GM23248 (cell line): ENCODE measurements around the gene EIF2B1. TPM values are rescaled to one million over a fixed set of nuclear protein-coding genes. Genes with fewer than 3 reads are reported as not detected.

Experiments used
- DNase-seq: peaks from one replicate; pipeline ENCODE4 v3.0.0-alpha.2; 2015
- H2AFZ ChIP-seq: fragments of 200-600 bp; sonication (generic); 2 replicates; pipeline ENCODE4 v1.6.1; 2016; ENCODE audit warnings: antibody characterized with exemption
- H3F3A ChIP-seq: fragments of 200-600 bp; sonication (generic); 2 replicates; pipeline ENCODE4 v1.6.1; 2016; ENCODE audit warnings: mild to moderate bottlenecking, antibody characterized with exemption, mixed run types; ENCODE audit not compliant: insufficient read depth
- H3K27ac ChIP-seq: fragments of 200-600 bp; sonication (generic); 2 replicates; pipeline ENCODE4 v1.5.1; 2016; ENCODE audit warnings: mild to moderate bottlenecking
- H3K27me3 ChIP-seq: fragments of 200-600 bp; sonication (generic); replicated peaks from 2 replicates; pipeline ENCODE4 v1.6.1; 2016; ENCODE audit warnings: mild to moderate bottlenecking; ENCODE audit not compliant: insufficient read depth
- H3K36me3 ChIP-seq: fragments of 200-600 bp; sonication (generic); 2 replicates; pipeline ENCODE4 v1.6.1; 2016; ENCODE audit warnings: low read depth, mild to moderate bottlenecking
- H3K4me1 ChIP-seq: fragments of 200-600 bp; sonication (generic); 2 replicates; pipeline ENCODE4 v1.6.1; 2016; ENCODE audit warnings: mild to moderate bottlenecking; ENCODE audit not compliant: insufficient read depth
- H3K4me2 ChIP-seq: fragments of 200-600 bp; sonication (generic); one replicate; pipeline ENCODE4 v1.6.1; 2016; ENCODE audit warnings: mild to moderate bottlenecking; ENCODE audit not compliant: unreplicated experiment
- H3K4me3 ChIP-seq: fragments of 200-600 bp; sonication (generic); 2 replicates; pipeline ENCODE4 v1.5.1; 2016; ENCODE audit warnings: mild to moderate bottlenecking
- H3K79me2 ChIP-seq: fragments of 200-600 bp; sonication (generic); 2 replicates; pipeline ENCODE4 v1.6.1; 2016; ENCODE audit warnings: mild to moderate bottlenecking; ENCODE audit not compliant: insufficient read depth
- H3K9ac ChIP-seq: fragments of 200-600 bp; sonication (generic); 2 replicates; pipeline ENCODE4 v1.6.1; 2016; ENCODE audit warnings: mild to moderate bottlenecking
- H3K9me2 ChIP-seq: fragments of 200-600 bp; sonication (generic); 2 replicates; pipeline ENCODE4 v1.6.1; 2016; ENCODE audit warnings: mixed run types, mild to moderate bottlenecking, moderate library complexity; ENCODE audit not compliant: insufficient read depth
- H3K9me3 ChIP-seq: fragments of 200-600 bp; sonication (generic); one replicate; pipeline ENCODE4 v1.6.1; 2017; ENCODE audit warnings: low read depth
- H4K20me1 ChIP-seq: fragments of 200-600 bp; sonication (generic); 2 replicates; pipeline ENCODE4 v1.6.0; 2016; ENCODE audit not compliant: insufficient read depth
- EZH2 ChIP-seq: fragments of 200-600 bp; sonication (generic); IDR thresholded peaks from 2 replicates; pipeline ENCODE4 v1.6.1; 2018; ENCODE audit warnings: antibody characterized with exemption, mild to moderate bottlenecking; ENCODE audit not compliant: insufficient read depth, poor library complexity, severe bottlenecking
- EZH2phosphoT487 ChIP-seq: fragments of 200-600 bp; sonication (generic); IDR thresholded peaks from 2 replicates; pipeline ENCODE4 v1.6.1; 2018; ENCODE audit warnings: antibody characterized with exemption, moderate library complexity, mild to moderate bottlenecking, low read depth; ENCODE audit not compliant: insufficient read depth
- WGBS, 2 experiments: methylation state at CpG; one replicate each; pipeline ENCODE4 v1.1.6; 2015 to 2017; ENCODE audit warnings: low lambda C conversion rate in 2 of 2, low coverage in 1 of 2; ENCODE audit errors: missing lambda C conversion rate in 2 of 2; 5-methylcytosine and 5-hydroxymethylcytosine counted together
- in situ Hi-C: fragments of 300-500 bp; cut with MboI; formaldehyde crosslinking; loops from 2 replicates; pipeline ENCODE4 v1.15.0; 2020
- polyA plus RNA-seq: library from polyadenylated mRNA; unstranded; fragments of >200 nt; fragmentation: Nextera tagmentation; extraction: Ambion mirVana; gene quantifications from 2 replicates; pipeline ENCODE4 v1.2.1, GENCODE V29; 2016
- total RNA-seq: library from RNA; depleted of rRNA; stranded (reverse); fragments of >200 nt; shearing (Covaris generic); gene quantifications from 2 replicates; pipeline ENCODE4 v1.2.3, GENCODE V29; 2014

The EIF2B1 gene
- total and polyA plus RNA-seq, 2 experiments from 2014 or later: 63.5 to 88.0 TPM

DNA sequence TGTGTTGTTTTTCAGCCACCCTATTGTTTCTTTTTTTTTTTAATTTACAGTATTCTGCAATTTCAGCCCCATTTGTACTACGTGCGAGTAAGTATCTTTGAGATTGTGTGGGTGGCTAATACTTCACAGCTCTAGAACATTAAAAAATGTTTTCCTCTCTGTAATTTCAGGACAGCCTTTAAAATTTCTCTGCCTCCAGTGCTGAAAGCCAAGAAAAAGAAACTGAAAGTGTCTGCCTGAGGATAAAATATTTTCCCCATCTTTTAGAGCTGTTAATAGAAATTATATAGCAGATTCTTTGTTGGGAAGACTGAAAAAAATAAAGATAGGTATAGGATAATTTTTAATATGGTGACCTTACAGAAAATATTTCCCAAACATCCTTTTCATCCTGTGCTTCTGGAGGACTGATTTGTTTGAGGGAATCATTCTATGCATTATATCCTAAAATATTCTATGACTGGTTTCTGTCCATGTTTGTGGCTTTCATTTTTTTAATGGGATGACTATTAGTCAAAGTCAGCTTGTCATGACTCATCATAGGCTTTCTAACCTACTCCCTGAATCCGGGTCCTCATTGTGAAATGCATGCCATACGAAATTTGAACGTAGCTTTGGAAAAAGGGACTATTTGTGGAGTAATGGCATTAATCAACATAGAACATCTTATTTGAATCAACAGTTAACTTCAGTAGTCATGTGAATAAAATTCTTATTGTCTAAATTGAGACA is 26.7 kb upstream of the EIF2B1 start:
- peaks cover 31% of the 10 kb centered on the region for H3K36me3 ChIP-seq
- no peak for TF ChIP-seq EZH2phosphoT487
- no peak for TF ChIP-seq EZH2
- peak overlapping the region; percentile 75 for H3K9ac ChIP-seq
- H3K4me1 ChIP-seq: peaks cover 26% of the 10 kb centered on the region
- no peaks in the 10 kb centered on the region; the same call in 1 of the 2 replicates for H4K20me1 ChIP-seq
- in situ Hi-C loops: no loop called here
- H2AFZ ChIP-seq: peak overlapping the region; percentile 55
- whole genome bisulfite sequencing, 2 experiments: 11 to 13% methylated on average over 5 of the region's 5 CpGs
- peak overlapping the region; percentile 89 for H3K27ac ChIP-seq
- DNase-seq: peak; percentile 96
- H3K4me2 ChIP-seq: peak overlapping the region; percentile 71
- peak overlapping the region; percentile 60 for H3K4me3 ChIP-seq
- H3K9me3 ChIP-seq: no peaks in the 10 kb centered on the region
- no peaks in the 10 kb centered on the region for H3K79me2 ChIP-seq
- H3K27me3 ChIP-seq: no peaks in the 10 kb centered on the region
- H3K9me2 ChIP-seq: no peaks in the 10 kb centered on the region
- H3F3A ChIP-seq: peaks cover 35% of the 10 kb centered on the region

DNA sequence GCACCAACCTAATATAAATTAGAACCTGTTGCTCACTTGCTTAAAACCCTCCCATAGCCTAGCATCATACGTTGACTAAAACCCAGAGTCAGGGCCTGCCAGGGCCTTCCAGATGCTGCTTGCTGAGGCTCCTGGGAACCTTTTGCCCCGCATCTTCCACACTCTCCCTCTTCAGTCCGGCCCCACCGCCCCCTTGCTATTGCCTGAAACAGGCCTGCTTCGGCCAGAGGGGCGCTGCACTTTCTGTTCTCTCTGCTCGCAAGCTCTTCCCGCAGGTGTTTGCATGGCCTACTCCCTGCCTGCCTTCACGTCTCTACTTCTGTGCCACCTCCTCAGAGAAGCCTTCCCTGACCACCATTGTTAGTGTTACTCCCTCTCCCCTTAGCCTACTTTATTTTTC is 23.7 kb upstream of the EIF2B1 start:
- H3K79me2 ChIP-seq: no peaks in the 10 kb centered on the region
- H3K4me3 ChIP-seq: no peak overlapping the region
- TF ChIP-seq EZH2phosphoT487 (no peak), EZH2 (no peak)
- H3K9ac ChIP-seq: no peak overlapping the region
- 90 to 91% methylated on average over 9 of the region's 9 CpGs for WGBS, 2 experiments
- H3K9me2 ChIP-seq: no peaks in the 10 kb centered on the region
- no peaks in the 10 kb centered on the region; the same call in 1 of the 2 replicates for H4K20me1 ChIP-seq
- H2AFZ ChIP-seq: no peak overlapping the region
- H3K27ac ChIP-seq: no peak overlapping the region
- H3K4me2 ChIP-seq: no peak overlapping the region
- H3K27me3 ChIP-seq: no peaks in the 10 kb centered on the region
- no peak for DNase-seq
- in situ Hi-C loops: no loop called here
- no peaks in the 10 kb centered on the region for H3K9me3 ChIP-seq
- peaks cover 35% of the 10 kb centered on the region for H3F3A ChIP-seq
- H3K4me1 ChIP-seq: peaks cover 26% of the 10 kb centered on the region
- peaks cover 27% of the 10 kb centered on the region; the same call in 1 of the 2 replicates for H3K36me3 ChIP-seq

DNA sequence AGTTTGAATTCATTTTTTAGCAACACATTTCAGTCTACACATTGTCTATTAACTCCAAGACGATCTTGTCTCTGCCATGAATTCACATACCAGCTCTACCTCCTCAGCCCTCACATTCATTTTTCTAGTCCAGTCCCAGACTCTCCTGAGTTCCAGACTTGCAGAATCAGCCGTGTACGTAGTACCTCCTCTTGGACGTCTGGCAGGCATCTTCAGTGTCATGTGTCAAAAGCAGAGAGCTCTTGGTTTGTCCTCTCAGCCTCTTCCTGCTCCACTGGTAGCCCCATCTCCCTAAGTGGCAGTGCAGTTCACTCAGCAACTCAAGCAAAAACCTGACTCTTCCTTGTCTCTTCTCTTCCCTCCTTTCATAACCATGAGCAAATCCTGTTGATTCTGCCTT is 22.9 kb upstream of the EIF2B1 start:
- TF ChIP-seq EZH2 (no peak), EZH2phosphoT487 (no peak)
- Histone ChIP-seq H3K27ac (no peak overlapping the region), H4K20me1 (no peaks in the 10 kb centered on the region; the same call in 1 of the 2 replicates), H3K9ac (no peak overlapping the region), H3K4me2 (no peak overlapping the region), H3K36me3 (peaks cover 32% of the 10 kb centered on the region), H3F3A (peaks cover 35% of the 10 kb centered on the region), H3K9me2 (no peaks in the 10 kb centered on the region), H2AFZ (no peak overlapping the region), H3K9me3 (no peaks in the 10 kb centered on the region), H3K79me2 (no peaks in the 10 kb centered on the region), H3K27me3 (no peaks in the 10 kb centered on the region), H3K4me3 (no peak overlapping the region), H3K4me1 (peaks cover 26% of the 10 kb centered on the region)
- DNase-seq: no peak
- in situ Hi-C loops: no loop called here
- WGBS, 2 experiments: 67 to 78% methylated on average over 4 of the region's 4 CpGs

DNA sequence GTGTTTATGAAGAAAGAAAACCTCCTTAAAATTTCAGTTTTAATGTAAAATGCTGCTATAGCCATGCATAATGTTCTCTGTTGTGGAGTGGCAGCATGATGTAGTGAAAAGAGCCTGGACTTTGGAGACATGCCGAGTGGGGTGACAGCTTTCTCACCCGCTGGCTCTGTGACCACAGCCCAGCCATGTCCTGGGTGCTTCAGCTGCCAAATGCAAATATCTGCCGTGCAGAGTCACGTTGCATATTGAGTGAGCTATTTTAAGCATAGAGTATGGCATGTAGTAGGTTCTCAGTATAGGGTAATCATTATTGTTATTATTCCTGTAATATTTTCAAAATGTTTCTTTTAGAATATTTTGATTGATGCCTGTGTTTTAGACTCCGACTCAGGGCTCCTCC is 21.9 kb upstream of the EIF2B1 start:
- TF ChIP-seq EZH2phosphoT487 (no peak), EZH2 (no peak)
- H3K27me3 ChIP-seq: no peaks in the 10 kb centered on the region
- H2AFZ ChIP-seq: no peak overlapping the region
- H3K79me2 ChIP-seq: no peaks in the 10 kb centered on the region
- H3K9me2 ChIP-seq: no peaks in the 10 kb centered on the region
- H3K9me3 ChIP-seq: no peaks in the 10 kb centered on the region
- no peaks in the 10 kb centered on the region; the same call in 1 of the 2 replicates for H4K20me1 ChIP-seq
- no peak overlapping the region for H3K27ac ChIP-seq
- peaks cover 18% of the 10 kb centered on the region for H3K4me1 ChIP-seq
- H3K4me3 ChIP-seq: no peak overlapping the region
- WGBS, 2 experiments: 79 to 81% methylated on average over 5 of the region's 5 CpGs
- H3F3A ChIP-seq: peaks cover 26% of the 10 kb centered on the region
- H3K4me2 ChIP-seq: no peak overlapping the region
- in situ Hi-C loops: no loop called here
- peaks cover 41% of the 10 kb centered on the region for H3K36me3 ChIP-seq
- DNase-seq: no peak
- H3K9ac ChIP-seq: no peak overlapping the region
